Upper lobe of left lung (tissue), 4 donors: ENCODE data around the gene PCSK5.

Experiments
- CTCF ChIP-seq, 6 experiments: fragments of 450-650 bp in 4 of 6; fragments of 200-600 bp in 2 of 6; sonication (generic) in 2 of 6; IDR thresholded peaks; one replicate each; pipeline ENCODE4 v1.5.1; 2016 to 2019; ENCODE audit warnings: antibody characterized with exemption in 6 of 6
- EP300 ChIP-seq, 4 donors: sonication (generic); formaldehyde crosslinking; IDR thresholded peaks; one replicate each; pipeline ENCODE4 v1.5.1; 2017; ENCODE audit warnings: antibody characterized with exemption in 4 of 4, control low read depth in 2 of 4
- POLR2A ChIP-seq, 4 donors: fragments of 450-650 bp; IDR thresholded peaks; one replicate each; pipeline ENCODE4 v1.5.1; 2016 to 2017; ENCODE audit warnings: antibody characterized with exemption in 4 of 4, mild to moderate bottlenecking in 2 of 4

- TF ChIP-seq CTCF (IDR thresholded peaks at IDR 0.05) = no peak
- no peak for TF ChIP-seq POLR2A (IDR thresholded peaks at IDR 0.05)
- no peak for TF ChIP-seq EP300 (IDR thresholded peaks at IDR 0.05)
Measured at GRCh38 chr9:75985515-75985914, 95.0 kb downstream of the PCSK5 start.
